GM19467 (cell line): ENCODE results near the gene XDH.
A peak's percentile ranks its signal among the peaks of the same experiment; 100 is the strongest.

Experiments
- ATAC-seq: cut with Tn5 transposase; IDR thresholded peaks from one replicate; pipeline ENCODE4 v1.9.1; 2021; ENCODE audit warnings: mild to moderate bottlenecking, moderate library complexity; ENCODE audit not compliant: unreplicated experiment

Gene XDH

GRCh38 chr2:31333046-31333445, 81.5 kb downstream of the XDH start:
- ATAC-seq = no peak

- no peak for ATAC-seq
These were observed 82.0 kb downstream of the XDH start for GRCh38 chr2:31332521-31332920.

GRCh38 chr2:31331156-31331555, 83.4 kb downstream of the XDH start:
- ATAC-seq = no peak

- ATAC-seq = no peak
These were observed 85.4 kb downstream of the XDH start for GRCh38 chr2:31329081-31329625.

GRCh38 chr2:31328026-31328425, 86.5 kb downstream of the XDH start:
- ATAC-seq = no peak

GRCh38 chr2:31327505-31327904, 87.0 kb downstream of the XDH start:
- no peak for ATAC-seq

GRCh38 chr2:31324016-31324633, 90.4 kb downstream of the XDH start:
- peak; percentile 59 for ATAC-seq

GRCh38 chr2:31322371-31322770, 92.2 kb downstream of the XDH start:
- ATAC-seq = no peak

- no peak for ATAC-seq
These were observed 95.0 kb downstream of the XDH start for GRCh38 chr2:31319406-31320175.

- peak; percentile 55 for ATAC-seq
These were observed 95.9 kb downstream of the XDH start for GRCh38 chr2:31318361-31319336.

GRCh38 chr2:31317396-31317795, 97.1 kb downstream of the XDH start:
- ATAC-seq = no peak

GRCh38 chr2:31314761-31315160, 99.8 kb downstream of the XDH start:
- no peak for ATAC-seq

- no peak for ATAC-seq
These were observed 101.6 kb downstream of the XDH start for GRCh38 chr2:31312898-31313297.

- no peak for ATAC-seq
These were observed 109.7 kb downstream of the XDH start for GRCh38 chr2:31304816-31305215.

GRCh38 chr2:31302940-31303563, 111.5 kb downstream of the XDH start:
- no peak for ATAC-seq

GRCh38 chr2:31300309-31300708, 114.2 kb downstream of the XDH start:
- ATAC-seq = no peak

- ATAC-seq = no peak
These were observed 115.0 kb downstream of the XDH start for GRCh38 chr2:31299547-31299946.

- ATAC-seq = no peak
These were observed 116.8 kb downstream of the XDH start for GRCh38 chr2:31297751-31298150.

- ATAC-seq = no peak
These were observed 117.8 kb downstream of the XDH start for GRCh38 chr2:31296641-31297287.

- ATAC-seq = no peak
These were observed 120.3 kb downstream of the XDH start for GRCh38 chr2:31294196-31294595.
